ENCODE measurements around the gene MBNL3. TPM values are rescaled to one million over a fixed set of nuclear protein-coding genes. Genes with fewer than 3 reads are reported as not detected.

Gene MBNL3
- polyA plus RNA-seq, 1 of the 3 experiments (the other 2 are of a cell fraction), result 0.21 TPM

- Histone ChIP-seq H4K20me1 (ENCODE audit: insufficient read depth) (no peaks in the 10 kb centered on the region), H3K9me3 (no peaks in the 10 kb centered on the region), H3K4me1 (ENCODE audit: control insufficient read depth in 1 of 2, insufficient read depth in 2 of 2, low read depth in 1 of 2, low read length in 1 of 2) (no peaks in the 10 kb centered on the region), H3K27ac (ENCODE audit: low read depth in 2 of 2, low read length in 1 of 2) (no peak overlapping the region), H2AFZ (ENCODE audit: low read depth) (no peak overlapping the region), H3K9me2 (no peaks in the 10 kb centered on the region), H3K9ac (no peak overlapping the region), H3F3A (replicated peaks; ENCODE audit: insufficient read depth) (no peaks in the 10 kb centered on the region), H3K79me2 (ENCODE audit: insufficient read depth) (no peaks in the 10 kb centered on the region), H3K4me3 (ENCODE audit: low read depth in 2 of 2, low read length in 1 of 2) (no peak overlapping the region), H3K27me3 (ENCODE audit: insufficient read depth) (peaks cover 12% of the 10 kb centered on the region; the same call in 1 of the 2 replicates), H3K36me3 (replicated peaks in 1 of 2; ENCODE audit: control insufficient read depth in 1 of 2, insufficient read depth in 2 of 2, low read length in 1 of 2) (no peaks in the 10 kb centered on the region), H3K4me2 (no peak overlapping the region)
- WGBS (ENCODE audit: low lambda C conversion rate), result 48% methylated on average over 7 of the region's 7 CpGs
- ChIA-PET POLR2A (no interaction called here), CTCF (interaction anchor here (1.1 to 1.4 kb wide), 2 partner anchors 11 to 120 kb away, joined by 4 to 5 read pairs; no protein-coding TSS in a partner anchor)
- TF ChIP-seq YY1 (IDR thresholded peaks at IDR 0.05; ENCODE audit: low read depth), result no peak
- TF ChIP-seq ZBTB33 (IDR thresholded peaks at IDR 0.05; ENCODE audit: borderline replicate concordance, low read depth), result no peak
- no peak for DNase-seq
Measured at GRCh38 chrX:132413459-132413858, 75.4 kb downstream of the MBNL3 start.

- Histone ChIP-seq H4K20me1 (ENCODE audit: insufficient read depth) (no peaks in the 10 kb centered on the region), H2AFZ (ENCODE audit: low read depth) (no peak overlapping the region), H3K4me1 (ENCODE audit: control insufficient read depth in 1 of 2, insufficient read depth in 2 of 2, low read depth in 1 of 2, low read length in 1 of 2) (no peaks in the 10 kb centered on the region), H3K9me2 (no peaks in the 10 kb centered on the region), H3K9me3 (no peaks in the 10 kb centered on the region), H3K27me3 (ENCODE audit: insufficient read depth) (peaks cover 12% of the 10 kb centered on the region; the same call in 1 of the 2 replicates), H3K36me3 (replicated peaks in 1 of 2; ENCODE audit: control insufficient read depth in 1 of 2, insufficient read depth in 2 of 2, low read length in 1 of 2) (no peaks in the 10 kb centered on the region), H3F3A (replicated peaks; ENCODE audit: insufficient read depth) (no peaks in the 10 kb centered on the region), H3K27ac (ENCODE audit: low read depth in 2 of 2, low read length in 1 of 2) (no peak overlapping the region), H3K4me3 (ENCODE audit: low read depth in 2 of 2, low read length in 1 of 2) (no peak overlapping the region), H3K4me2 (no peak overlapping the region), H3K9ac (no peak overlapping the region), H3K79me2 (ENCODE audit: insufficient read depth) (no peaks in the 10 kb centered on the region)
- WGBS (ENCODE audit: low lambda C conversion rate), result 38% methylated on average over 7 of the region's 7 CpGs
- DNase-seq, result no peak
- TF ChIP-seq RCOR1 (IDR thresholded peaks at IDR 0.05; ENCODE audit: low read length) (no peak), REST (IDR thresholded peaks at IDR 0.05; ENCODE audit: low read depth, low read length) (no peak), POLR2AphosphoS5 (IDR thresholded peaks at IDR 0.05; ENCODE audit: low read depth, low read length) (no peak), ELF1 (IDR thresholded peaks at IDR 0.05) (no peak)
- ChIA-PET CTCF (interaction anchor here (0.6 to 1.4 kb wide), 4 partner anchors 13 to 186 kb away, joined by 3 to 5 read pairs (median 3); no protein-coding TSS in a partner anchor), POLR2A (no interaction called here)
Measured at GRCh38 chrX:132412208-132412607, 76.6 kb downstream of the MBNL3 start.
